Lower leg skin (tissue), 4 donors: ENCODE measurements around the gene CCL5. TPM values are rescaled to one million over a fixed set of nuclear protein-coding genes. Genes with fewer than 3 reads are reported as not detected.

ENCODE experiments used
- DNase-seq, 2 donors: peaks; one replicate each; pipeline ENCODE4 v3.0.0-alpha.2; 2019; ENCODE audit warnings: low spot score in 2 of 2
- H3K4me3 ChIP-seq: fragments of 200-600 bp; sonication (generic); 2 replicates; pipeline ENCODE4 v1.5.1; 2017; ENCODE audit warnings: mild to moderate bottlenecking, low read depth; ENCODE audit not compliant: poor library complexity, severe bottlenecking
- CTCF ChIP-seq, 3 donors: fragments of 450-650 bp; IDR thresholded peaks; one replicate each; pipeline ENCODE4 v1.5.1; 2016; ENCODE audit warnings: antibody characterized with exemption in 3 of 3, mild to moderate bottlenecking in 3 of 3, moderate library complexity in 2 of 3
- POLR2A ChIP-seq, 2 donors: fragments of 450-650 bp; IDR thresholded peaks; one replicate each; pipeline ENCODE4 v1.6.1; 2016 to 2017; ENCODE audit warnings: antibody characterized with exemption in 2 of 2, mild to moderate bottlenecking in 1 of 2, moderate library complexity in 1 of 2
- WGBS, 2 donors: methylation state at CpG; one replicate each; pipeline ENCODE4 v1.1.5; 2018; 5-methylcytosine and 5-hydroxymethylcytosine counted together
- intact Hi-C: fragments of 100-400 bp; cut with DNase I; formaldehyde crosslinking; loops from one replicate; pipeline ENCODE4 v1.15.0; 2023; ENCODE audit warnings: low total_unique reads
- total RNA-seq, 4 donors: library from RNA; depleted of rRNA; stranded (reverse); fragments of >200 nt; gene quantifications; one replicate each; pipeline ENCODE4 v1.1.0, GENCODE V29; 2016

Gene CCL5
- total RNA-seq, 4 donors from 2014 or later: 0.91 to 2.2 (median 1.2) TPM

- TF ChIP-seq CTCF (IDR thresholded peaks at IDR 0.05) (no peak), POLR2A (IDR thresholded peaks at IDR 0.05) (no peak)
- no peak overlapping the region for H3K4me3 ChIP-seq
- intact Hi-C loops: no loop called here
- no peak for DNase-seq
- WGBS, 2 donors: 80 to 82% methylated on average over 3 of the region's 3 CpGs
Observed at GRCh38 chr17:35876534-35876933, 3.6 kb downstream of the CCL5 start.

DNA sequence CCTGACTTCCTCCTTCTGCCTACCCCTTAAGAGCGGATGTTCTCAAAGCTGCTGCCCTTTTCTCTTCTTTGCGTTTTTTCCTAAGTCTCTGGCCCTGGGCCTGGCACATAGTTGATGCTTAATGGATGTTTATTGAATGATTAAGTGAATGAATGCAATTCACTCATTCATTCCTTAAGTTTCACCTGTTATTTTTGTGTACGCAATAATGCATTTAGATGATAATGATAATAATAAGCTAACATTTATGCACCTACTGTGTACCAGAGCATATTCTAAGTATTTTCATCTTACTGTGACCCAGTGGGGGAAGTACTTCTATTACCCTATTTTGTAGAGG lies 4.4 kb downstream of the CCL5 start:
- TF ChIP-seq POLR2A (IDR thresholded peaks at IDR 0.05) (no peak), CTCF (IDR thresholded peaks at IDR 0.05) (no peak)
- intact Hi-C loops: loop anchor here (2.0 kb wide), 1 partner anchor 29 kb away; no protein-coding TSS in a partner anchor
- no peak for DNase-seq
- no peak overlapping the region for H3K4me3 ChIP-seq
- WGBS, 2 donors: 72 to 79% methylated on average over 3 of the region's 3 CpGs

- DNase-seq: no peak
- intact Hi-C loops: loop anchor here (2.0 kb wide), 1 partner anchor 30 kb away; no protein-coding TSS in a partner anchor
- 64 to 66% methylated on average over 5 of the region's 5 CpGs for WGBS, 2 donors
- no peak overlapping the region for H3K4me3 ChIP-seq
- no peak for TF ChIP-seq POLR2A (IDR thresholded peaks at IDR 0.05)
Observed at GRCh38 chr17:35875072-35875799, 4.9 kb downstream of the CCL5 start.

GRCh38 chr17:35872196-35872980 lies 7.8 kb downstream of the CCL5 start:
- H3K4me3 ChIP-seq: no peak overlapping the region
- TF ChIP-seq CTCF (IDR thresholded peaks at IDR 0.05) (no peak), POLR2A (IDR thresholded peaks at IDR 0.05) (no peak)
- no peak for DNase-seq
- 91 to 93% methylated on average over 12 of the region's 12 CpGs for WGBS, 2 donors
- intact Hi-C loops: no loop called here

GRCh38 chr17:35870906-35871819 lies 9.0 kb downstream of the CCL5 start:
- intact Hi-C loops: no loop called here
- no peak for TF ChIP-seq POLR2A (IDR thresholded peaks at IDR 0.05)
- TF ChIP-seq CTCF (IDR thresholded peaks at IDR 0.05): no peak
- DNase-seq: no peak
- H3K4me3 ChIP-seq: no peak overlapping the region
- WGBS, 2 donors: 75 to 85% methylated on average over 8 of the region's 8 CpGs
